ENCODE data around the gene FAM83E.

DNA sequence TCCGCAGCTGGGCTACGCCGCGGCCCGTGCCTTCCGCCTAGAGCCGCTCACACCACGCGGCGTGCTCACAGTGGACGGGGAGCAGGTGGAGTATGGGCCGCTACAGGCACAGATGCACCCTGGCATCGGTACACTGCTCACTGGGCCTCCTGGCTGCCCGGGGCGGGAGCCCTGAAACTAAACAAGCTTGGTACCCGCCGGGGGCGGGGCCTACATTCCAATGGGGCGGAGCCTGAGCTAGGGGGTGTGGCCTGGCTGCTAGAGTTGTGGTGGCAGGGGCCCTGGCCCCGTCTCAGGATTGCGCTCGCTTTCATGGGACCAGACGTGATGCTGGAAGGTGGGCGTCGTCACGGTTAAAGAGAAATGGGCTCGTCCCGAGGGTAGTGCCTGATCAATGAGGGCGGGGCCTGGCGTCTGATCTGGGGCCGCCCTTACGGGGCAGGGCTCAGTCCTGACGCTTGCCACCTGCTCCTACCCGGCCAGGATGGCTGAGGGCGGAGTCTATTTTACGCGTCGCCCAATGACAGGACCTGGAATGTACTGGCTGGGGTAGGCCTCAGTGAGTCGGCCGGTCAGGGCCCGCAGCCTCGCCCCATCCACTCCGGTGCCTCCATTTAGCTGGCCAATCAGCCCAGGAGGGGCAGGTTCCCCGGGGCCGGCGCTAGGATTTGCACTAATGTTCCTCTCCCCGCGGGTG, 14.9 kb upstream of the FAM83E start:
- TF ChIP-seq, protein P1, sequence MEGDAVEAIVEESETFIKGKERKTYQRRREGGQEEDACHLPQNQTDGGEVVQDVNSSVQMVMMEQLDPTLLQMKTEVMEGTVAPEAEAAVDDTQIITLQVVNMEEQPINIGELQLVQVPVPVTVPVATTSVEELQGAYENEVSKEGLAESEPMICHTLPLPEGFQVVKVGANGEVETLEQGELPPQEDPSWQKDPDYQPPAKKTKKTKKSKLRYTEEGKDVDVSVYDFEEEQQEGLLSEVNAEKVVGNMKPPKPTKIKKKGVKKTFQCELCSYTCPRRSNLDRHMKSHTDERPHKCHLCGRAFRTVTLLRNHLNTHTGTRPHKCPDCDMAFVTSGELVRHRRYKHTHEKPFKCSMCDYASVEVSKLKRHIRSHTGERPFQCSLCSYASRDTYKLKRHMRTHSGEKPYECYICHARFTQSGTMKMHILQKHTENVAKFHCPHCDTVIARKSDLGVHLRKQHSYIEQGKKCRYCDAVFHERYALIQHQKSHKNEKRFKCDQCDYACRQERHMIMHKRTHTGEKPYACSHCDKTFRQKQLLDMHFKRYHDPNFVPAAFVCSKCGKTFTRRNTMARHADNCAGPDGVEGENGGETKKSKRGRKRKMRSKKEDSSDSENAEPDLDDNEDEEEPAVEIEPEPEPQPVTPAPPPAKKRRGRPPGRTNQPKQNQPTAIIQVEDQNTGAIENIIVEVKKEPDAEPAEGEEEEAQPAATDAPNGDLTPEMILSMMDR (IDR thresholded peaks at IDR 0.05) = no peak
- TF ChIP-seq EP300 (IDR thresholded peaks at IDR 0.05) = no peak
- TF ChIP-seq POLR2A (IDR thresholded peaks at IDR 0.05; ENCODE audit: low read depth) = no peak
